H1 (cell line): Measurements from ENCODE around the gene TADA2B.

Source experiments
- ATF2 ChIP-seq: IDR thresholded peaks from 2 replicates; pipeline ENCODE4 v1.6.1; 2012; ENCODE audit warnings: low read length, inconsistent platforms
- CTCF ChIP-seq, 3 experiments: IDR thresholded peaks; 1 replicate in 2 of 3; 2 replicates in 1 of 3; pipeline versions ENCODE4 v1.5.1 to v1.6.1; 2011; ENCODE audit warnings: low read length in 3 of 3, mild to moderate bottlenecking in 3 of 3, inconsistent platforms in 2 of 3, low read depth in 1 of 3, moderate library complexity in 1 of 3; ENCODE audit not compliant: insufficient read depth in 1 of 3; ENCODE audit errors: control extremely low read depth in 1 of 3
- E2F6 ChIP-seq: IDR thresholded peaks from 2 replicates; pipeline ENCODE4 v1.6.1; 2012; ENCODE audit warnings: inconsistent platforms
- EGR1 ChIP-seq: IDR thresholded peaks from 2 replicates; pipeline ENCODE4 v1.6.1; 2011; ENCODE audit warnings: low read depth, low read length, borderline replicate concordance
- POLR2A ChIP-seq, 2 experiments: IDR thresholded peaks; 1 replicate in 1 of 2; 2 replicates in 1 of 2; pipeline ENCODE4 v1.6.1; 2011; ENCODE audit warnings: low read depth in 2 of 2, low read length in 2 of 2, mild to moderate bottlenecking in 2 of 2; ENCODE audit errors: control extremely low read depth in 1 of 2
- POLR2AphosphoS5 ChIP-seq: IDR thresholded peaks from 2 replicates; pipeline ENCODE4 v1.6.1; 2011; ENCODE audit warnings: low read depth, low read length

DNA sequence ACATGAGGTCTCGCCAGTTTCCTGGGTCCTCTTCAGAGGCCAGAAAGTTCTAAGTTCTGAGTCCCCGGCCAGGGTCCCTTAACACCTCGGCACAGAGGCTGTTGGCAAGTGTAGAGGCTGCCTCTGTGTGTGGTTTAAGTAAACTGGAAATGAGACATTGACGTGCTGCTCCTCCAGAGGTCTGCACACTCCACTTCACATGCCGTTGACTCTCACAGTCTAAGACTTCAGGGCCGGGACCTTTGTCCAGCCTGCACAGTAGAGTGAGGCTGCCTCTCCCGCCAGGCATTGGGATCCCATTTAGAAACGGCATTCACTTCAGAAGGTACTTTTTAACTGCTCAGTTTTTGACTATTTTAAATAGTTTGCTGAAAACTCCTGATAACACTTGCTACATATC, 10.6 kb upstream of the TADA2B start:
- TF ChIP-seq POLR2AphosphoS5: no peak
- TF ChIP-seq EGR1: no peak
- no peak for TF ChIP-seq ATF2
- no peak for TF ChIP-seq E2F6
- no peak for TF ChIP-seq CTCF (IDR thresholded peaks at IDR 0.05; ENCODE audit: control extremely low read depth in 1 of 3, insufficient read depth in 1 of 3, low read depth in 1 of 3, low read length in 3 of 3)
- TF ChIP-seq POLR2A (IDR thresholded peaks at IDR 0.05; ENCODE audit: control extremely low read depth in 1 of 2, low read depth in 2 of 2, low read length in 2 of 2): no peak
